ENCODE data around the gene PDLIM5.

GRCh38 chr4:94534401-94535312 lies 82.9 kb downstream of the PDLIM5 start:
- TF ChIP-seq, protein P1, sequence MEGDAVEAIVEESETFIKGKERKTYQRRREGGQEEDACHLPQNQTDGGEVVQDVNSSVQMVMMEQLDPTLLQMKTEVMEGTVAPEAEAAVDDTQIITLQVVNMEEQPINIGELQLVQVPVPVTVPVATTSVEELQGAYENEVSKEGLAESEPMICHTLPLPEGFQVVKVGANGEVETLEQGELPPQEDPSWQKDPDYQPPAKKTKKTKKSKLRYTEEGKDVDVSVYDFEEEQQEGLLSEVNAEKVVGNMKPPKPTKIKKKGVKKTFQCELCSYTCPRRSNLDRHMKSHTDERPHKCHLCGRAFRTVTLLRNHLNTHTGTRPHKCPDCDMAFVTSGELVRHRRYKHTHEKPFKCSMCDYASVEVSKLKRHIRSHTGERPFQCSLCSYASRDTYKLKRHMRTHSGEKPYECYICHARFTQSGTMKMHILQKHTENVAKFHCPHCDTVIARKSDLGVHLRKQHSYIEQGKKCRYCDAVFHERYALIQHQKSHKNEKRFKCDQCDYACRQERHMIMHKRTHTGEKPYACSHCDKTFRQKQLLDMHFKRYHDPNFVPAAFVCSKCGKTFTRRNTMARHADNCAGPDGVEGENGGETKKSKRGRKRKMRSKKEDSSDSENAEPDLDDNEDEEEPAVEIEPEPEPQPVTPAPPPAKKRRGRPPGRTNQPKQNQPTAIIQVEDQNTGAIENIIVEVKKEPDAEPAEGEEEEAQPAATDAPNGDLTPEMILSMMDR (optimal IDR thresholded peaks at IDR 0.05 in 1 of 3, IDR thresholded peaks at IDR 0.05 in 1 of 3, conservative IDR thresholded peaks at IDR 0.05 in 1 of 3; ENCODE audit: extremely low read depth in 1 of 3, insufficient read depth in 2 of 3, low read length in 3 of 3), result no peak
- TF ChIP-seq EZH2 (IDR thresholded peaks at IDR 0.05; ENCODE audit: low read length), result no peak
